Transverse colon (tissue), 4 donors: ENCODE measurements around the gene SLC38A3. TPM values are rescaled to one million over a fixed set of nuclear protein-coding genes. Genes with fewer than 3 reads are reported as not detected.
A peak's percentile ranks its signal among the peaks of the same experiment; 100 is the strongest.

Source experiments
- DNase-seq: peaks from one replicate; pipeline ENCODE4 v3.0.0-alpha.2; 2019
- H3K27ac ChIP-seq, 4 donors: fragments of 200-600 bp; sonication (generic); 2 replicates each; pipeline ENCODE4 v1.5.1; 2016 to 2018; ENCODE audit warnings: inconsistent platforms in 4 of 4
- H3K27me3 ChIP-seq: fragments of 200-600 bp; sonication (generic); 2 replicates; pipeline ENCODE4 v1.5.1; 2017; ENCODE audit warnings: inconsistent platforms
- H3K36me3 ChIP-seq, 4 donors: fragments of 200-600 bp; sonication (generic); 2 replicates each; pipeline ENCODE4 v1.5.1; 2017 to 2019; ENCODE audit warnings: inconsistent platforms in 4 of 4
- H3K4me1 ChIP-seq, 4 donors: fragments of 200-600 bp; sonication (generic); 2 replicates each; pipeline ENCODE4 v1.5.1; 2017 to 2020; ENCODE audit warnings: inconsistent platforms in 4 of 4
- H3K4me3 ChIP-seq, 4 donors: fragments of 200-600 bp; sonication (generic); 1 replicate in 1 of 4; 2 replicates in 3 of 4; pipeline versions ENCODE4 v1.5.1 to v1.6.1; 2017 to 2019; ENCODE audit warnings: inconsistent platforms in 4 of 4
- H3K9me3 ChIP-seq, 2 donors: fragments of 200-600 bp; sonication (generic); 2 replicates each; pipeline ENCODE4 v1.5.1; 2017 to 2019; ENCODE audit warnings: inconsistent platforms in 2 of 2
- CTCF ChIP-seq, 5 experiments: fragments of 200-600 bp in 3 of 5; fragments of 450-650 bp in 2 of 5; sonication (generic) in 3 of 5; IDR thresholded peaks; 1 replicate in 2 of 5; 2 replicates in 3 of 5; pipeline ENCODE4 v1.5.1; 2016 to 2017; ENCODE audit warnings: antibody characterized with exemption in 5 of 5, inconsistent platforms in 3 of 5, mild to moderate bottlenecking in 2 of 5, moderate library complexity in 1 of 5
- EP300 ChIP-seq: sonication (generic); formaldehyde crosslinking; IDR thresholded peaks from one replicate; pipeline ENCODE4 v1.6.1; 2017; ENCODE audit warnings: antibody characterized with exemption, low read depth
- POLR2A ChIP-seq: fragments of 450-650 bp; IDR thresholded peaks from one replicate; pipeline ENCODE4 v1.6.1; 2016; ENCODE audit warnings: antibody characterized with exemption, mild to moderate bottlenecking, moderate library complexity
- POLR2AphosphoS5 ChIP-seq, 3 donors: sonication (generic); formaldehyde crosslinking; IDR thresholded peaks; one replicate each; pipeline ENCODE4 v1.6.1; 2016; ENCODE audit warnings: antibody characterized with exemption in 3 of 3
- WGBS, 2 donors: methylation state at CpG; one replicate each; pipeline ENCODE4 v1.1.5; 2018; ENCODE audit warnings: low coverage in 1 of 2; 5-methylcytosine and 5-hydroxymethylcytosine counted together
- in situ Hi-C, 4 donors: fragments of 200-750 bp; cut with MboI; loops; one replicate each; pipeline versions ENCODE4 v1.15.0 to v1.15.1; 2017; ENCODE audit warnings: low sequenced_read_pairs in 3 of 4, low pct_ligation_motif_present in 1 of 4, low pct_unique_long_range_greater_than_20kb in 1 of 4
- intact Hi-C: fragments of 100-400 bp; cut with DNase I; formaldehyde crosslinking; loops from one replicate; pipeline ENCODE4 v1.15.1; 2023; ENCODE audit warnings: low total_unique reads
- total RNA-seq, 4 donors: library from RNA; depleted of rRNA; stranded (reverse); fragments of >200 nt; gene quantifications; one replicate each; pipeline ENCODE4 v1.1.0, GENCODE V29; 2016

Gene SLC38A3
- total RNA-seq, 4 donors from 2014 or later = not detected

GRCh38 chr3:50246517-50246954 lies 41.5 kb downstream of the SLC38A3 start:
- no peak for TF ChIP-seq POLR2AphosphoS5 (IDR thresholded peaks at IDR 0.05)
- peak in 3 of 5 experiments; percentile 3 to 42 (median 15) for TF ChIP-seq CTCF (IDR thresholded peaks at IDR 0.05)
- H3K36me3 ChIP-seq = no peaks in the 10 kb centered on the region
- H3K27ac ChIP-seq = peak overlapping the region; percentile 67 to 85 (median 82)
- H3K9me3 ChIP-seq = no peaks in the 10 kb centered on the region
- intact Hi-C loops = loop anchor here (2.0 kb wide), 1 partner anchor 20 kb away; no protein-coding TSS in a partner anchor
- peaks cover 46 to 96% (median 55%) of the 10 kb centered on the region in 4 donors for H3K4me1 ChIP-seq
- H3K4me3 ChIP-seq = peak overlapping the region in 1 of 4 donors; percentile 48
- peak; percentile 55 for DNase-seq
- H3K27me3 ChIP-seq = no peaks in the 10 kb centered on the region
- WGBS, 2 donors = 23% methylated on average over 10 of the region's 10 CpGs; no CpG with 5 or more reads in 1 of the 2 donors
- in situ Hi-C loops = no loop called here

DNA sequence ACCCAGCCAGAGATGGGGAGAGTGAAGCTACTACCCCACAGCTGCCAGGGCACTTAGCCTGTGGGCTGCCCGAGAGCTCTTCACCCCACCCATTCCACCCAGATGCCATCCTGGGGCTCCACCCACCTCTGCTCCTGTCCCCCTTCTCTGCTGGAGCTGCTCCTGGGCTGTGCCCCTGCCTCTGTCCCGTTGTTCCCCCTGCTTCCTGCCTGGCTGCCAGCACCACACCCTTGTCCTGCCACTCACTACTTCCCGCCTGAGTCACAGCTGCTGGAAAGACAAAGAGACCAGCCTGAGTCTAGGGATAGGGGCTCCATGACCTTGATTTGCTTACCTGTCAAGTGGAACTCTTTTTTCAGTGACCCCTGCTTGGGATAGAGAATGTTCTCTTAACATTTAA lies 43.3 kb downstream of the SLC38A3 start:
- no peaks in the 10 kb centered on the region for H3K9me3 ChIP-seq
- peak overlapping the region; percentile 45 to 85 (median 76) for H3K27ac ChIP-seq
- DNase-seq = peak; percentile 65
- H3K4me1 ChIP-seq = peaks cover 31 to 79% (median 37%) of the 10 kb centered on the region in 4 donors
- no peak for TF ChIP-seq CTCF (IDR thresholded peaks at IDR 0.05)
- TF ChIP-seq EP300 = no peak
- no peak for TF ChIP-seq POLR2AphosphoS5 (IDR thresholded peaks at IDR 0.05)
- TF ChIP-seq POLR2A = no peak
- WGBS, 2 donors = 32% methylated on average over 3 of the region's 3 CpGs; no CpG with 5 or more reads in 1 of the 2 donors
- intact Hi-C loops = no loop called here
- in situ Hi-C loops = no loop called here
- peaks cover 0 to 11% (median 0%) of the 10 kb centered on the region in 4 donors for H3K36me3 ChIP-seq
- H3K27me3 ChIP-seq = no peaks in the 10 kb centered on the region
- H3K4me3 ChIP-seq = no peak overlapping the region

- TF ChIP-seq CTCF (IDR thresholded peaks at IDR 0.05) = no peak
- no peak for TF ChIP-seq POLR2AphosphoS5 (IDR thresholded peaks at IDR 0.05)
- TF ChIP-seq EP300 = no peak
- no peak for TF ChIP-seq POLR2A
- H3K4me3 ChIP-seq = no peak overlapping the region
- in situ Hi-C loops (no loop called here), intact Hi-C loops (no loop called here)
- H3K27ac ChIP-seq = peak overlapping the region in 3 of 4 donors; percentile 45 to 85 (median 84)
- H3K36me3 ChIP-seq = peaks cover 0 to 11% (median 0%) of the 10 kb centered on the region in 4 donors
- WGBS, 2 donors = 90 to 92% methylated on average over 2 to 5 of the region's 5 CpGs
- H3K4me1 ChIP-seq = peaks cover 28 to 70% (median 35%) of the 10 kb centered on the region in 4 donors
- no peaks in the 10 kb centered on the region for H3K27me3 ChIP-seq
- no peaks in the 10 kb centered on the region for H3K9me3 ChIP-seq
- no peak for DNase-seq
Measured at GRCh38 chr3:50249457-50249856, 44.4 kb downstream of the SLC38A3 start.

- in situ Hi-C loops (no loop called here), intact Hi-C loops (no loop called here)
- peak overlapping the region in 1 of 4 donors; percentile 4 for H3K27ac ChIP-seq
- TF ChIP-seq POLR2A (no peak), EP300 (no peak), POLR2AphosphoS5 (IDR thresholded peaks at IDR 0.05) (no peak), CTCF (IDR thresholded peaks at IDR 0.05) (no peak)
- no peak for DNase-seq
- whole genome bisulfite sequencing, 2 donors = 86% methylated on average over 4 of the region's 4 CpGs; no CpG with 5 or more reads in 1 of the 2 donors
- H3K27me3 ChIP-seq = no peaks in the 10 kb centered on the region
- no peak overlapping the region for H3K4me3 ChIP-seq
- H3K36me3 ChIP-seq = peaks cover 0 to 11% (median 0%) of the 10 kb centered on the region in 4 donors
- H3K4me1 ChIP-seq = peaks cover 21 to 68% (median 31%) of the 10 kb centered on the region in 4 donors
- H3K9me3 ChIP-seq = no peaks in the 10 kb centered on the region
Measured at GRCh38 chr3:50250514-50250913, 45.4 kb downstream of the SLC38A3 start.
